Measurements from ENCODE around the gene CHRNA9.
"Not testable (repeated sequence)": the region's sequence is repeated elsewhere in the genome, so short reads cannot be mapped to it uniquely, and the experiment has no call there.

The CHRNA9 gene

GRCh38 chr4:40388239-40388638 lies 53.1 kb downstream of the CHRNA9 start:
- H3K79me2 ChIP-seq (ENCODE audit: insufficient read depth, low read depth), result no peaks in the 10 kb centered on the region
- H3K36me3 ChIP-seq (ENCODE audit: insufficient read depth), result no peaks in the 10 kb centered on the region
- H3K4me2 ChIP-seq, result no peak overlapping the region
- no peak overlapping the region for H3K27ac ChIP-seq
- H2AFZ ChIP-seq (ENCODE audit: low read depth), result no peak overlapping the region
- no peak overlapping the region for H3K9ac ChIP-seq
- no peaks in the 10 kb centered on the region for H3K4me1 ChIP-seq (ENCODE audit: low read depth, poor library complexity, severe bottlenecking)
- TF ChIP-seq CTCF (conservative IDR thresholded peaks at IDR 0.05; ENCODE audit: low read depth, low read length), result no peak
- no peaks in the 10 kb centered on the region for H3K27me3 ChIP-seq (ENCODE audit: insufficient read depth, low read depth)
- H3K4me3 ChIP-seq (IDR thresholded peaks at IDR 0.05; ENCODE audit: insufficient read depth, low read depth, low read length), result no peak overlapping the region
- no peaks in the 10 kb centered on the region for H4K20me1 ChIP-seq (ENCODE audit: insufficient read depth)

GRCh38 chr4:40389986-40390385 lies 54.9 kb downstream of the CHRNA9 start:
- Histone ChIP-seq H3K4me2 (no peak overlapping the region), H3K36me3 (ENCODE audit: insufficient read depth) (no peaks in the 10 kb centered on the region), H3K4me3 (IDR thresholded peaks at IDR 0.05; ENCODE audit: insufficient read depth, low read depth, low read length) (no peak overlapping the region), H2AFZ (ENCODE audit: low read depth) (no peak overlapping the region), H3K27me3 (ENCODE audit: insufficient read depth, low read depth) (no peaks in the 10 kb centered on the region), H3K9ac (no peak overlapping the region), H3K4me1 (ENCODE audit: low read depth, poor library complexity, severe bottlenecking) (no peaks in the 10 kb centered on the region), H4K20me1 (ENCODE audit: insufficient read depth) (no peaks in the 10 kb centered on the region), H3K79me2 (ENCODE audit: insufficient read depth, low read depth) (no peaks in the 10 kb centered on the region), H3K27ac (no peak overlapping the region)
- TF ChIP-seq CTCF (conservative IDR thresholded peaks at IDR 0.05; ENCODE audit: low read depth, low read length), result no peak

- not testable (repeated sequence) for H3K4me3 ChIP-seq (IDR thresholded peaks at IDR 0.05; ENCODE audit: insufficient read depth, low read depth, low read length); H3K79me2 ChIP-seq (ENCODE audit: insufficient read depth, low read depth); H4K20me1 ChIP-seq (ENCODE audit: insufficient read depth); H3K9ac ChIP-seq; H3K4me2 ChIP-seq; H3K4me1 ChIP-seq (ENCODE audit: low read depth, poor library complexity, severe bottlenecking); H3K36me3 ChIP-seq (ENCODE audit: insufficient read depth); H3K27ac ChIP-seq; H2AFZ ChIP-seq (ENCODE audit: low read depth); H3K27me3 ChIP-seq (ENCODE audit: insufficient read depth, low read depth)
Measured at GRCh38 chr4:40392241-40392640, 57.1 kb downstream of the CHRNA9 start.

- no peak for TF ChIP-seq CTCF (conservative IDR thresholded peaks at IDR 0.05; ENCODE audit: low read depth, low read length)
- Histone ChIP-seq H3K27me3 (ENCODE audit: insufficient read depth, low read depth) (no peaks in the 10 kb centered on the region), H3K4me2 (no peak overlapping the region), H3K9ac (no peak overlapping the region), H3K36me3 (ENCODE audit: insufficient read depth) (no peaks in the 10 kb centered on the region), H2AFZ (ENCODE audit: low read depth) (no peak overlapping the region), H3K79me2 (ENCODE audit: insufficient read depth, low read depth) (no peaks in the 10 kb centered on the region), H3K4me1 (ENCODE audit: low read depth, poor library complexity, severe bottlenecking) (no peaks in the 10 kb centered on the region), H3K27ac (no peak overlapping the region), H3K4me3 (IDR thresholded peaks at IDR 0.05; ENCODE audit: insufficient read depth, low read depth, low read length) (no peak overlapping the region), H4K20me1 (ENCODE audit: insufficient read depth) (no peaks in the 10 kb centered on the region)
Measured at GRCh38 chr4:40394236-40394635, 59.1 kb downstream of the CHRNA9 start.

- Histone ChIP-seq H2AFZ (ENCODE audit: low read depth) (no peak overlapping the region), H3K36me3 (ENCODE audit: insufficient read depth) (no peaks in the 10 kb centered on the region), H3K4me3 (IDR thresholded peaks at IDR 0.05; ENCODE audit: insufficient read depth, low read depth, low read length) (no peak overlapping the region), H3K27me3 (ENCODE audit: insufficient read depth, low read depth) (no peaks in the 10 kb centered on the region), H3K27ac (no peak overlapping the region), H3K79me2 (ENCODE audit: insufficient read depth, low read depth) (no peaks in the 10 kb centered on the region), H4K20me1 (ENCODE audit: insufficient read depth) (no peaks in the 10 kb centered on the region), H3K4me1 (ENCODE audit: low read depth, poor library complexity, severe bottlenecking) (no peaks in the 10 kb centered on the region), H3K4me2 (no peak overlapping the region), H3K9ac (no peak overlapping the region)
- no peak for TF ChIP-seq CTCF (conservative IDR thresholded peaks at IDR 0.05; ENCODE audit: low read depth, low read length)
Measured at GRCh38 chr4:40395166-40395900, 60.2 kb downstream of the CHRNA9 start.
